ENCODE data around the gene MVB12A.

DNA sequence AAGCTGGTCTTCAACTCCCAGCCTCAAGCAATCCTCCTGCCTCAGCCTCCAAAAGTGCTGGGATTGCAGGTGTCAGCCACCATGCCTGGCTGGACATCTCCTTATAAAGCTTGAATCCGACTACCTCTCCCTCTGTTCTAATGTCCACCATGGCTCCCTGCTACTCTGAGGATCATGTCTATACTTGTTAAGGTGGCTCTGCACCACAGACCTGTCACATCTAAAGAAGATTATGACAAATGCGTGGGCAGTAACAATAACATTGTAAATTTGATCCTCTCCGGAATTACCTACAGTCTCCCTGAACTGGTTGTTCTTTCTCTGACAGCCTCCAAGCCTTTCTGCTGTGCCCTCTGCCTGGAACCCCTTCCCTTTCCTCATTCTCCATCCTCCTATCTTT lies 39.1 kb downstream of the MVB12A start:
- TF ChIP-seq, protein P1, sequence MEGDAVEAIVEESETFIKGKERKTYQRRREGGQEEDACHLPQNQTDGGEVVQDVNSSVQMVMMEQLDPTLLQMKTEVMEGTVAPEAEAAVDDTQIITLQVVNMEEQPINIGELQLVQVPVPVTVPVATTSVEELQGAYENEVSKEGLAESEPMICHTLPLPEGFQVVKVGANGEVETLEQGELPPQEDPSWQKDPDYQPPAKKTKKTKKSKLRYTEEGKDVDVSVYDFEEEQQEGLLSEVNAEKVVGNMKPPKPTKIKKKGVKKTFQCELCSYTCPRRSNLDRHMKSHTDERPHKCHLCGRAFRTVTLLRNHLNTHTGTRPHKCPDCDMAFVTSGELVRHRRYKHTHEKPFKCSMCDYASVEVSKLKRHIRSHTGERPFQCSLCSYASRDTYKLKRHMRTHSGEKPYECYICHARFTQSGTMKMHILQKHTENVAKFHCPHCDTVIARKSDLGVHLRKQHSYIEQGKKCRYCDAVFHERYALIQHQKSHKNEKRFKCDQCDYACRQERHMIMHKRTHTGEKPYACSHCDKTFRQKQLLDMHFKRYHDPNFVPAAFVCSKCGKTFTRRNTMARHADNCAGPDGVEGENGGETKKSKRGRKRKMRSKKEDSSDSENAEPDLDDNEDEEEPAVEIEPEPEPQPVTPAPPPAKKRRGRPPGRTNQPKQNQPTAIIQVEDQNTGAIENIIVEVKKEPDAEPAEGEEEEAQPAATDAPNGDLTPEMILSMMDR (IDR thresholded peaks at IDR 0.05; ENCODE audit: insufficient read depth, low read length, poor library complexity, severe bottlenecking), result no peak
- TF ChIP-seq EZH2phosphoT487 (conservative IDR thresholded peaks at IDR 0.05; ENCODE audit: low read length), result no peak

Data from SU-DHL-6 (cell line).